ENCODE results near the gene CDC14B.
A peak's percentile ranks its signal among the peaks of the same experiment; 100 is the strongest.
"Not testable (repeated sequence)": the region's sequence is repeated elsewhere in the genome, so short reads cannot be mapped to it uniquely, and the experiment has no call there.

Gene CDC14B

GRCh38 chr9:96616817-96617438, 2.7 kb downstream of the CDC14B start:
- peaks cover 13% of the 10 kb centered on the region for H3K4me1 Mint-ChIP-seq (ENCODE audit: low read depth)
- peaks cover 1% of the 10 kb centered on the region for H3K36me3 Mint-ChIP-seq (ENCODE audit: low read depth)
- no peak overlapping the region for H3K27ac Mint-ChIP-seq
- no peaks in the 10 kb centered on the region for H3K9me3 Mint-ChIP-seq
- no peak overlapping the region for H3K4me3 Mint-ChIP-seq
- H3K27me3 Mint-ChIP-seq (ENCODE audit: low read depth) = peaks cover 73% of the 10 kb centered on the region

GRCh38 chr9:96615411-96615810, 4.2 kb downstream of the CDC14B start:
- peaks cover 8% of the 10 kb centered on the region for H3K4me1 Mint-ChIP-seq (ENCODE audit: low read depth)
- H3K27me3 Mint-ChIP-seq (ENCODE audit: low read depth) = peaks cover 72% of the 10 kb centered on the region
- H3K4me3 Mint-ChIP-seq = no peak overlapping the region
- H3K27ac Mint-ChIP-seq = no peak overlapping the region
- peaks cover 1% of the 10 kb centered on the region for H3K36me3 Mint-ChIP-seq (ENCODE audit: low read depth)
- H3K9me3 Mint-ChIP-seq = no peaks in the 10 kb centered on the region

DNA sequence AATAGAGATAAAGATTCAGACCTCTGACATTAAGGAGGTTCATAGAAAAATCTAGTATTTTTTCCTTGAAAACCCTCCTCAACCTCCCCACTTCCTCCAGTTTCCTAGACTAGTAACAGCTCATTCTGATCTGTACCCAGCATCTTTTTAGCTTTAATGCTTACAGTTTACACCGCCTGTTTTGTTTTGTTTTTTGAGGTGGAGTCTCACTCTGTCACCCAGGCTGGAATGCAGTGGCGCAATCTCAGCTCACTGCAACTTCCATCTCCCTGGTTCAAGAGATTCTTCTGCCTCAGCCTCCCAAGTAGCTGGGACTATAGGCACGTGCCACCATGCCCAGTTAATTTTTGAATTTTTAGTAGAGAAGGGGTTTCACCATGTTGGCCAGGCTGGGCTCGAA, 5.0 kb downstream of the CDC14B start:
- not testable (repeated sequence) for H3K4me3 Mint-ChIP-seq; H3K9me3 Mint-ChIP-seq; H3K36me3 Mint-ChIP-seq (ENCODE audit: low read depth); H3K4me1 Mint-ChIP-seq (ENCODE audit: low read depth)
- Mint-ChIP-seq H3K27me3 (ENCODE audit: low read depth) (peaks cover 66% of the 10 kb centered on the region), H3K27ac (peak overlapping the region; percentile 58)

GRCh38 chr9:96612966-96613589, 6.6 kb downstream of the CDC14B start:
- H3K4me1 Mint-ChIP-seq (ENCODE audit: low read depth) = no peaks in the 10 kb centered on the region
- H3K27me3 Mint-ChIP-seq (ENCODE audit: low read depth) = peaks cover 62% of the 10 kb centered on the region
- H3K9me3 Mint-ChIP-seq = no peaks in the 10 kb centered on the region
- H3K4me3 Mint-ChIP-seq = no peak overlapping the region
- H3K27ac Mint-ChIP-seq = no peak overlapping the region
- H3K36me3 Mint-ChIP-seq (ENCODE audit: low read depth) = no peaks in the 10 kb centered on the region

DNA sequence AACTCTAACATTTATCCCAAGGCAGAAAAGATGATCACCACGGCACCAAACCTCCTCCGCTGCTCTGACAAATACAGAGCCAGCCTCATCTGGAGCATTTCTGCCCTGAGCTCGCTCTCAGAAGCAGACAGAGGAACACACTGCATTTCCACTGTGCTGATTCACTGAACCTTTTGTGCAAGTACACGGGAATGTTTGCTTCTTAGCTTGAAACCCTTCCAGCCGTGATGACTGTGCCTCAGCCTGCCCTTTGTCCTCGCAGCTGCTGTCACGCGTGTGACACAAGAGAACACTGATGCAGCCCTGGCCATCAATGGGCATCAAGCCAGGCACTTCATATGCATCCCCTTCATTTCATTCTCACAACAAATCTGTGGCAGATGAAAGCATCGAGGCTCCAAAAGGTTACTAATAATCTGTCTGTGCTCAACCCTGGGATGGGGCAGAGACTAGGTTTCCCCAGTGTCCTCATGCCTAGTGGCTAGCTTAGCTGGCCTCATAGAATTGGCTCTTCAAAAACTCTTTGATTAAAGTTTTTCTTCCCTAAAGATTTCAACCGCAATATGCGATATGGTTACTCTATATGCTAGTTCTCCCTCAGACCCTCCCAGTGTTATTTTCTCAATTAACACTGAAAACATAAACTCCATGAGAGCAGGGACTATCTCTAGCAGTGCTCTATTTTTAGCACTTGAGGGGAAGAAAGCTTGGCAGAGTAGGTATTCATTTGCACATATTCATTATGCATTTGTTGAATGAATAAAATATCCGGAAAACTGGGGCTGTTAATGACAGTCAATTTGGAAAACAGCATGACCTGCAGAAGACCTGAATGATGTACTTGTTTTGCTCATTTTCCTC, 7.3 kb downstream of the CDC14B start:
- H3K36me3 Mint-ChIP-seq (ENCODE audit: low read depth) = no peaks in the 10 kb centered on the region
- no peaks in the 10 kb centered on the region for H3K4me1 Mint-ChIP-seq (ENCODE audit: low read depth)

GRCh38 chr9:96611302-96611701, 8.3 kb downstream of the CDC14B start:
- Mint-ChIP-seq H3K4me1 (ENCODE audit: low read depth) (no peaks in the 10 kb centered on the region), H3K4me3 (no peak overlapping the region), H3K27ac (no peak overlapping the region), H3K9me3 (no peaks in the 10 kb centered on the region), H3K27me3 (ENCODE audit: low read depth) (peaks cover 46% of the 10 kb centered on the region), H3K36me3 (ENCODE audit: low read depth) (no peaks in the 10 kb centered on the region)

More for the DNA sequence above, 7.3 kb downstream of the CDC14B start:
- no peak overlapping the region for H3K27ac Mint-ChIP-seq
- no peak overlapping the region for H3K4me3 Mint-ChIP-seq
- H3K9me3 Mint-ChIP-seq = no peaks in the 10 kb centered on the region
- H3K27me3 Mint-ChIP-seq (ENCODE audit: low read depth) = peaks cover 55% of the 10 kb centered on the region

DNA sequence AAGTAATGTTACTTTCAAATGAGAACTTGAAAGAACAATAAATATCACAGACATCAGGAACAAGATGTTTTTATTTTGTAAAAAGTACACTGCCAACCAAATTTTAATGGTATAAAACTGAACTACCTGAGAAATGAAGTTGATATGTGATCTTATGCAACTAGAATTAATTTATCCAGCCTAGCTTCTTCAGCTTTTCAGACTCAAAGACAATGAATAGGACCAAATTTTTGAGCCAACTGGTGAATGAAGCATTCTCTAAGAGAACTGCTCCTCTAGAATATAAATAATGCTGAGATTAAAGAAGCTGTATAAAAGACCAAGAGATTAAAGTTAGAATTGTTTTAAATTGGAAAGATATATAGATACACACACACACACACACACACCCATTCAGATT, 9.9 kb downstream of the CDC14B start:
- Mint-ChIP-seq H3K9me3 (no peaks in the 10 kb centered on the region), H3K27me3 (ENCODE audit: low read depth) (peaks cover 31% of the 10 kb centered on the region), H3K4me3 (no peak overlapping the region), H3K27ac (no peak overlapping the region), H3K36me3 (ENCODE audit: low read depth) (no peaks in the 10 kb centered on the region), H3K4me1 (ENCODE audit: low read depth) (no peaks in the 10 kb centered on the region)

GRCh38 chr9:96607971-96608370, 11.7 kb downstream of the CDC14B start:
- Mint-ChIP-seq H3K27me3 (ENCODE audit: low read depth) (peaks cover 20% of the 10 kb centered on the region), H3K27ac (no peak overlapping the region), H3K36me3 (ENCODE audit: low read depth) (no peaks in the 10 kb centered on the region), H3K4me3 (no peak overlapping the region), H3K9me3 (no peaks in the 10 kb centered on the region), H3K4me1 (ENCODE audit: low read depth) (no peaks in the 10 kb centered on the region)

DNA sequence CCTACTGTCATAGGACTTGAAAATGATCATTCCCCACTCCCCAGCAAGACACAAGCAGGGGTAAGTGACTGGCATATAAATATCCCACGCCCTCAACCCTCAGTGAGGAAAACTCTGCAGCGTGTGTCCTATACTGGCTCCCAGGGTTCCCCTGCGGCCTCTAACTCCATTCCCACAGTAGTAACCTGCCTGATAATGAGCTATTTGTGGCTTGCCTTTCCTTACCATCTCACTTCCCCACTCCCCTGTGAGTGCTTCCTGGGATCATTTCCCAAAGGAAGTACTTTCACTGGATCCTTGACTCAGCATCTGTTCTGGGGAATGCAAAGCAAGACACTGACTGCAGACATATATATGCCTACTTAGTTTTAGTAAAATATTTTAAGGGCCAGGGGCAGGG, 14.3 kb downstream of the CDC14B start:
- no peak overlapping the region for H3K27ac Mint-ChIP-seq
- no peaks in the 10 kb centered on the region for H3K9me3 Mint-ChIP-seq
- no peak overlapping the region for H3K4me3 Mint-ChIP-seq
- no peaks in the 10 kb centered on the region for H3K27me3 Mint-ChIP-seq (ENCODE audit: low read depth)
- H3K36me3 Mint-ChIP-seq (ENCODE audit: low read depth) = no peaks in the 10 kb centered on the region
- H3K4me1 Mint-ChIP-seq (ENCODE audit: low read depth) = no peaks in the 10 kb centered on the region

DNA sequence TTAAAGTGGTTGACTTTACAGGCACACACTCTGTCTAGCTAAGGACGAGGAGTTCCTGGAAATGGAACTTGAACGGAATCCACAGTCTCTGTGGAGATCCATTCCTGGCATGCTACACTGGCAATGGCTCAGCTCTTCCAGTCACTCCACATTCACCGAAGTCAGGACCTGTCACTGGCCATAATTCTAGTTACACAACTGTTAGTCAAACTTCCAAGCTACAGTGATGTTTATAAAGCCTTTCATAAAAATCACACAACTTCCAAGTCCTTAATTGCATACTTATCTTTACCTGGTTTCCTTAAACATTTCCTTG, 15.7 kb downstream of the CDC14B start:
- no peak overlapping the region for H3K27ac Mint-ChIP-seq
- no peaks in the 10 kb centered on the region for H3K4me1 Mint-ChIP-seq (ENCODE audit: low read depth)
- H3K36me3 Mint-ChIP-seq (ENCODE audit: low read depth) = no peaks in the 10 kb centered on the region
- H3K4me3 Mint-ChIP-seq = no peak overlapping the region
- H3K9me3 Mint-ChIP-seq = no peaks in the 10 kb centered on the region
- H3K27me3 Mint-ChIP-seq (ENCODE audit: low read depth) = no peaks in the 10 kb centered on the region

- H3K27ac Mint-ChIP-seq = no peak overlapping the region
- no peaks in the 10 kb centered on the region for H3K9me3 Mint-ChIP-seq
- H3K36me3 Mint-ChIP-seq (ENCODE audit: low read depth) = no peaks in the 10 kb centered on the region
- no peak overlapping the region for H3K4me3 Mint-ChIP-seq
- H3K4me1 Mint-ChIP-seq (ENCODE audit: low read depth) = no peaks in the 10 kb centered on the region
- H3K27me3 Mint-ChIP-seq (ENCODE audit: low read depth) = no peaks in the 10 kb centered on the region
Measured at GRCh38 chr9:96603305-96604003, 16.2 kb downstream of the CDC14B start.

DNA sequence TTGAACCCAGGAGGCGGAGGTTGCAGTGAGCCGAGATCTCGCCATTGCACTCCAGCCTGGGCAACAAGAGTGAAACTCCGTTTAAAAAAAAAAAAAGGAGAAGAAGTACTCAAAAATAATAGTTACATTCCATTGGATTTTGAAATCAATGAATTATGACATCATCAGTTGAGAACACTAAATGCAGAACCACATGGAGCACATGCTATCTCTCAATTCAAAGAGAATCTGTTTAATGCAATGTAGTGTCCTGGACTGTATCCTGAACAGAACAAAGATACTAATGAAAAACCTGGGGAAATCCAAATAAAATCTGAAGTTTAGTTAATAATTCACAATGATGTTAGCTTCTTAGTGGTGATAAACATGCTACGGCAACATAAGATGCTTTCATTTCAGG, 20.3 kb downstream of the CDC14B start:
- Mint-ChIP-seq H3K36me3 (ENCODE audit: low read depth) (no peaks in the 10 kb centered on the region), H3K27ac (no peak overlapping the region), H3K9me3 (no peaks in the 10 kb centered on the region), H3K27me3 (ENCODE audit: low read depth) (no peaks in the 10 kb centered on the region), H3K4me1 (ENCODE audit: low read depth) (no peaks in the 10 kb centered on the region), H3K4me3 (no peak overlapping the region)

DNA sequence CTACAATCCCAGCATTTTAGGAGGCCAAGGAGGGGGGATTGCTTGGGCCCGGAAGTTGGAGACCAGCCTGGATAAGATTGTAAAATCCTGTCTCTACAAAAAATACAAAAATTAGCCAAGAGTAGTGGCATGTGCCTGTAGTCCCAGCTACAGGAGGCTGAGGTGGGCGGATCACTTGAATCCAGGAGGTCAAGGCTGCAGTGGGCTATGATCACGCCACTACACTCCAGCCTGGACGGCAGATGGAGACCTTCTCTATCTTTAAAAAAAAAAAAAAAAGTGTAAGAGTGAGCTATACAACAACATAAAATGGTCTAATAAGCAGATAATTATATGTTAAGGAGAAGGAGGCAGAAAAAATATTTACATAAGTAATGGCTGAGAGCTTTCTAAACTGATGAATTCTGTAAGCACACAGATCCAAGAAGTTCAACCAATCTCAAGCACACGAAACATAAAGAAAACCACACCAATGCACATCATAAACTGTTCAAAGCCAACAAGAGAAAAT, 23.0 kb downstream of the CDC14B start:
- Mint-ChIP-seq H3K36me3 (ENCODE audit: low read depth) (no peaks in the 10 kb centered on the region), H3K4me1 (ENCODE audit: low read depth) (no peaks in the 10 kb centered on the region), H3K27ac (no peak overlapping the region), H3K27me3 (ENCODE audit: low read depth) (peaks cover 7% of the 10 kb centered on the region), H3K4me3 (no peak overlapping the region), H3K9me3 (no peaks in the 10 kb centered on the region)

All from T-helper 1 cell treated with Interleukin-12 subunit alpha and Interleukin-12 subunit beta and Interleukin-4 antibody, amounts not matched to agents 30 μg/mL and 1 μg/mL, for 36 hours (primary cell).